Measurements from ENCODE around the gene SYT8. TPM values are rescaled to one million over a fixed set of nuclear protein-coding genes. Genes with fewer than 3 reads are reported as not detected.

Gene SYT8
- total and polyA plus RNA-seq, 2 donors from 2014 or later = 1.2 to 1.7 TPM

GRCh38 chr11:1846453-1846932 is 11.7 kb downstream of the SYT8 start:
- no peak for FAIRE-seq

DNA sequence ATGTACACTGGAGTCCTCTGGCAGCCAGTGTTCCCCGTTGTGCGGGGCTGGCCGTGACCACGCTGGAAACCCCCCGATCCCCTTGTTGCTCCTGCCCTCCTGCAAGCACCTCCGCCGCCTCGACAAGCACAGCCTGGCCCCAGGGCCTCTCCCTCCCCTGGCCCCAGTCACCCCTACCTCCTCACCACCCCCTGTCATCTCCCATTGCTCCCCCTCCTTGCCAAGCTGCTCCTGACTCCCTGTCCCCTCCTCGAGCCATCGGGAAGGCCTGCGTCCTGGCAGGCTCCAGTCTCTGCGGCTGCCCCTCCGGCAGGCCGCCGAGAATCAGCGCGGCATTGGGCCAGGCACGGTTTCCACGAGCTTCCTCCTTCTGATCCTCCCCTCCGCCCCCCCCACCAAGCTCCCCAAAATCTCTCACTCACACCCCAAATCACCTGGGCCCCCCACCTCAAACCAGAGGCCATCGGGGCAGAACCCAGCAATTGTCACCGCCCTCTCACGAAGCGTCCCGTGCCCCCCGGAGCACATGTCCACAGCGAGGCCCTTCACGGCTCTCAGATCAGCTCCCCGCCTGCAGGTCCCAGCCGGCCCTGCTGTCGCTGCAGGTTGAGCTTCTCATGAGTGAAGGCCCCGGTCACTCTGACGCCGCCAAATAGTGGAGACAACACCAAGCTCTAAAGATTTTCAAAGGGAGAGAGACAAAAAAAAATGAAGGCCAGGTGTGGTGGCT is 12.4 kb downstream of the SYT8 start:
- TF ChIP-seq CTCF (IDR thresholded peaks at IDR 0.05; ENCODE audit: borderline replicate concordance, extremely low read depth, insufficient read depth) = no peak
- Histone ChIP-seq H3K36me3 (ENCODE audit: control insufficient read depth in 2 of 3, insufficient read depth in 3 of 3, low read length in 3 of 3) (no peaks in the 10 kb centered on the region), H3K27me3 (ENCODE audit: control insufficient read depth, insufficient read depth, low read length) (peaks cover 2% of the 10 kb centered on the region), H3K9me3 (ENCODE audit: control insufficient read depth in 2 of 3, insufficient read depth in 1 of 3, low read length in 3 of 3) (no peaks in the 10 kb centered on the region), H3K4me3 (ENCODE audit: low read length in 3 of 3) (no peak overlapping the region), H3K27ac (ENCODE audit: low read depth in 2 of 2, low read length in 2 of 2) (no peak overlapping the region), H3K9ac (ENCODE audit: low read length in 3 of 3) (no peak overlapping the region), H3K4me1 (ENCODE audit: control insufficient read depth in 2 of 3, insufficient read depth in 2 of 3, low read depth in 1 of 3, low read length in 3 of 3) (peaks cover 3 to 13% (median 4%) of the 10 kb centered on the region in 3 donors)
- peak in 1 of 5 donors; percentile 66 for DNase-seq
- no peak for FAIRE-seq
- intact Hi-C loops (cut with DNase I) = no loop called here

More at GRCh38 chr11:1846453-1846932, 11.7 kb downstream of the SYT8 start:
- H3K9ac ChIP-seq (ENCODE audit: low read length in 3 of 3) = no peak overlapping the region
- no peaks in the 10 kb centered on the region for H3K36me3 ChIP-seq (ENCODE audit: control insufficient read depth in 2 of 3, insufficient read depth in 3 of 3, low read length in 3 of 3)
- peaks cover 3 to 12% (median 4%) of the 10 kb centered on the region in 3 donors for H3K4me1 ChIP-seq (ENCODE audit: control insufficient read depth in 2 of 3, insufficient read depth in 2 of 3, low read depth in 1 of 3, low read length in 3 of 3)
- H3K4me3 ChIP-seq (ENCODE audit: low read length in 3 of 3) = no peak overlapping the region
- no peak for DNase-seq
- H3K27me3 ChIP-seq (ENCODE audit: control insufficient read depth, insufficient read depth, low read length) = peaks cover 2% of the 10 kb centered on the region
- no peak overlapping the region for H3K27ac ChIP-seq (ENCODE audit: low read depth in 2 of 2, low read length in 2 of 2)
- no peak for TF ChIP-seq CTCF (IDR thresholded peaks at IDR 0.05; ENCODE audit: borderline replicate concordance, extremely low read depth, insufficient read depth)
- no peaks in the 10 kb centered on the region for H3K9me3 ChIP-seq (ENCODE audit: control insufficient read depth in 2 of 3, insufficient read depth in 1 of 3, low read length in 3 of 3)
- intact Hi-C loops (cut with DNase I) = no loop called here

DNA sequence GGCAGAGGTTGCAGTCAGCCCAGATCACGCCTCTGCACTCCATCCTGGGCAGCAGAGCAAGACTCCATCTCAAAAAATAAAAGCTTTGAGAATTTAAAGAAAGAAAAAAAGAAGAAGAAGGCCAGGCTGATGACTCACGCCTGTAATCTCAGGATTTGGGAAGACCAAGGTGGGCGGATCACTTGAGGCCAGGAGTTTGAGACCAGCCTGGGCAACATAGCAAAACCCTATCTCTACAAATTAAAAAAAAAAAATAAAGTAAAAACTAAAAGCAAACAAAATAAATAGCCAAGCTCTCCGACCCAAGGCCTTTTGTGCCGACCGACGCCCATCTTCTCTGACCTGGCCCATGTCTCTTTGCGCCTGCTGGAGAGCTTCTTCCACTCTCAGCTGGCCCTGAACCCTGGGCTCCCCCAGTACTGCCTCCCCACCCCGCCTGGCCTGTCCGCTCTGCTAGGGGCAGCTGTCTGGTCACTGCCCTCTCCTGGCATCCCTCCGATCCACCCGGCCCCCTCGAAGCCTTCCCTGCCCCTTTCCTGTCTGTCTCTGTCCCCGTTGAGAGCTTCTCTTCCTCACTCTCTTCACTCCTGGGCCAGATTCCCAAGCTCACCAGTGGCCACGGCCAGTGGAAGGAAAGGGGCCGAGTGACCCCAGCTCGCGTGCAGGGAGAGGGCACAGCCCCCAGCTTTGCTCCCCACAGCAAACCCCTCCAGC is 13.3 kb downstream of the SYT8 start:
- Histone ChIP-seq H3K36me3 (ENCODE audit: control insufficient read depth in 2 of 3, insufficient read depth in 3 of 3, low read length in 3 of 3) (no peaks in the 10 kb centered on the region), H3K27me3 (ENCODE audit: control insufficient read depth, insufficient read depth, low read length) (peaks cover 2% of the 10 kb centered on the region), H3K27ac (ENCODE audit: low read depth in 2 of 2, low read length in 2 of 2) (no peak overlapping the region), H3K9me3 (ENCODE audit: control insufficient read depth in 2 of 3, insufficient read depth in 1 of 3, low read length in 3 of 3) (no peaks in the 10 kb centered on the region), H3K4me1 (ENCODE audit: control insufficient read depth in 2 of 3, insufficient read depth in 2 of 3, low read depth in 1 of 3, low read length in 3 of 3) (peaks cover 3 to 13% (median 4%) of the 10 kb centered on the region in 3 donors), H3K9ac (ENCODE audit: low read length in 3 of 3) (no peak overlapping the region), H3K4me3 (ENCODE audit: low read length in 3 of 3) (no peak overlapping the region)
- intact Hi-C loops (cut with DNase I) = no loop called here
- FAIRE-seq = no peak
- peak in 1 of 5 donors; percentile 72 for DNase-seq
- no peak for TF ChIP-seq CTCF (IDR thresholded peaks at IDR 0.05; ENCODE audit: borderline replicate concordance, extremely low read depth, insufficient read depth)
